H1 (cell line): Measurements from ENCODE around the gene ZNF775. TPM values are rescaled to one million over a fixed set of nuclear protein-coding genes. Genes with fewer than 3 reads are reported as not detected.

ENCODE experiments used
- CTCF ChIA-PET: fragments of 300-600 bp; sonication (Branson Sonifier 250); formaldehyde crosslinking; loops from one replicate; lab custom pipeline; 2021; ENCODE audit not compliant: partially characterized antibody; lab: Charles Lee
- POLR2A ChIA-PET: fragments of 300-600 bp; sonication (Branson Sonifier 250); formaldehyde crosslinking; loops from one replicate; lab custom pipeline; 2021; ENCODE audit warnings: inconsistent platforms; ENCODE audit not compliant: partially characterized antibody; lab: Charles Lee
- DNase-seq, 2 experiments: peaks; one replicate each; pipeline versions ENCODE4 v3.0.0 to v3.0.0-alpha.2; 2010 to 2022; ENCODE audit warnings: low spot score in 2 of 2, low read depth in 1 of 2, mixed read lengths in 1 of 2
- FAIRE-seq: peaks from 2 replicates; lab custom pipeline; 2011; peaks lifted over from hg19 to GRCh38; lab: Jason Lieb, UNC
- H2AFZ ChIP-seq: 2 replicates; pipeline ENCODE4 v1.8.1; 2012; ENCODE audit warnings: low read length, inconsistent platforms
- H2AK5ac ChIP-seq: 2 replicates; pipeline ENCODE4 v1.6.1; 2013; ENCODE audit warnings: low read depth, low read length
- H2BK120ac ChIP-seq: replicated peaks from 2 replicates; pipeline ENCODE3; 2013; ENCODE audit warnings: low read depth, low read length, inconsistent platforms
- H2BK12ac ChIP-seq: 2 replicates; pipeline ENCODE4 v1.6.1; 2013; ENCODE audit warnings: low read depth, low read length
- H2BK15ac ChIP-seq: 2 replicates; pipeline ENCODE4 v1.6.1; 2013; ENCODE audit warnings: low read length
- H2BK20ac ChIP-seq: 2 replicates; pipeline ENCODE4 v1.6.1; 2013; ENCODE audit warnings: low read length
- H2BK5ac ChIP-seq: 2 replicates; pipeline ENCODE4 v1.6.1; 2013; ENCODE audit warnings: low read depth, low read length
- H3K14ac ChIP-seq: 2 replicates; pipeline ENCODE4 v1.6.1; 2013; ENCODE audit warnings: inconsistent platforms; ENCODE audit not compliant: insufficient read length
- H3K18ac ChIP-seq: 2 replicates; pipeline ENCODE4 v1.6.1; 2013; ENCODE audit warnings: low read length; ENCODE audit errors: extremely low read depth
- H3K23ac ChIP-seq: 2 replicates; pipeline ENCODE4 v1.6.1; 2013; ENCODE audit warnings: inconsistent platforms; ENCODE audit not compliant: insufficient read length
- H3K23me2 ChIP-seq: 2 replicates; pipeline ENCODE4 v1.6.1; 2013; ENCODE audit warnings: low read depth, low read length
- H3K27ac ChIP-seq: 2 replicates; pipeline ENCODE4 v1.6.1; 2011; ENCODE audit warnings: low read depth, low read length, inconsistent platforms
- H3K27me3 ChIP-seq, 4 experiments: replicated peaks in 1 of 4; 1 replicate in 1 of 4; 2 replicates in 3 of 4; pipeline versions ENCODE4 v1.6.1 to v1.8.1; 2011 to 2013; ENCODE audit warnings: low read length in 3 of 4, mild to moderate bottlenecking in 3 of 4, inconsistent platforms in 2 of 4, mixed read lengths in 2 of 4, moderate library complexity in 1 of 4; ENCODE audit not compliant: control insufficient read depth in 3 of 4, insufficient read depth in 3 of 4; ENCODE audit errors: extremely low read depth in 1 of 4
- H3K36me3 ChIP-seq, 4 experiments: 2 replicates each; pipeline versions ENCODE4 v1.6.1 to v1.8.1; 2011 to 2013; ENCODE audit warnings: mild to moderate bottlenecking in 4 of 4, low read length in 3 of 4, moderate library complexity in 2 of 4, control low read depth in 1 of 4, inconsistent platforms in 1 of 4; ENCODE audit not compliant: insufficient read depth in 4 of 4, control insufficient read depth in 2 of 4
- H3K4ac ChIP-seq: replicated peaks from 2 replicates; pipeline ENCODE3; 2013; ENCODE audit warnings: low read length, low read depth, mixed read lengths, inconsistent platforms; ENCODE audit not compliant: insufficient read length
- H3K4me1 ChIP-seq, 4 experiments: replicated peaks in 1 of 4; 1 replicate in 1 of 4; 2 replicates in 3 of 4; pipeline versions ENCODE4 v1.6.1 to v1.8.1; 2011 to 2013; ENCODE audit warnings: low read length in 3 of 4, inconsistent platforms in 2 of 4, mixed read lengths in 1 of 4; ENCODE audit not compliant: insufficient read depth in 4 of 4, control insufficient read depth in 3 of 4
- H3K4me2 ChIP-seq, 2 experiments: 2 replicates each; pipeline versions ENCODE4 v1.6.1 to v1.8.1; 2011 to 2013; ENCODE audit warnings: low read depth in 2 of 2, low read length in 2 of 2, control low read depth in 1 of 2, inconsistent platforms in 1 of 2, mild to moderate bottlenecking in 1 of 2; ENCODE audit not compliant: insufficient read depth in 1 of 2
- H3K4me3 ChIP-seq, 4 experiments: fragments of 200-600, 300-600 bp in 1 of 4; sonication (generic), shearing (Covaris generic), sonication (Bioruptor Twin) in 1 of 4; 2 replicates each; pipeline versions ENCODE4 v1.5.1 to v1.8.1; 2011 to 2016; ENCODE audit warnings: low read length in 4 of 4, low read depth in 3 of 4, control low read depth in 2 of 4, inconsistent platforms in 2 of 4, mild to moderate bottlenecking in 2 of 4, mixed read lengths in 1 of 4, moderate library complexity in 1 of 4; ENCODE audit not compliant: insufficient read depth in 2 of 4; ENCODE audit errors: extremely low read depth in 1 of 4
- H3K56ac ChIP-seq: replicated peaks from 2 replicates; pipeline ENCODE3; 2013; ENCODE audit warnings: low read depth, mild to moderate bottlenecking, mixed read lengths, low read length, inconsistent platforms; ENCODE audit not compliant: insufficient read length
- H3K79me1 ChIP-seq: 2 replicates; pipeline ENCODE4 v1.6.1; 2013; ENCODE audit warnings: low read depth, low read length, control low read depth
- H3K79me2 ChIP-seq, 2 experiments: 2 replicates each; pipeline versions ENCODE4 v1.6.1 to v1.8.1; 2012 to 2013; ENCODE audit warnings: low read length in 2 of 2, mild to moderate bottlenecking in 2 of 2, inconsistent platforms in 1 of 2; ENCODE audit not compliant: insufficient read depth in 2 of 2, control insufficient read depth in 1 of 2
- H3K9ac ChIP-seq, 4 experiments: replicated peaks in 1 of 4; 1 replicate in 1 of 4; 2 replicates in 3 of 4; pipeline versions ENCODE4 v1.6.1 to v1.8.1; 2011 to 2013; ENCODE audit warnings: low read depth in 3 of 4, low read length in 3 of 4, control low read depth in 2 of 4, mild to moderate bottlenecking in 2 of 4, moderate library complexity in 2 of 4, inconsistent platforms in 1 of 4; ENCODE audit errors: extremely low read depth in 1 of 4
- H3K9me3 ChIP-seq, 2 experiments: 2 replicates each; pipeline versions ENCODE4 v1.6.1 to v1.8.1; 2012 to 2013; ENCODE audit warnings: mild to moderate bottlenecking in 2 of 2, moderate library complexity in 2 of 2, control low read depth in 1 of 2, inconsistent platforms in 1 of 2, low read depth in 1 of 2, low read length in 1 of 2, mixed read lengths in 1 of 2; ENCODE audit not compliant: insufficient read depth in 2 of 2
- H4K20me1 ChIP-seq, 2 experiments: replicated peaks in 1 of 2; 2 replicates each; pipeline versions ENCODE3 to v1.8.1; 2011 to 2013; ENCODE audit warnings: inconsistent platforms in 2 of 2, low read length in 2 of 2, mild to moderate bottlenecking in 1 of 2; ENCODE audit not compliant: insufficient read depth in 2 of 2, control insufficient read depth in 1 of 2
- H4K5ac ChIP-seq: 2 replicates; pipeline ENCODE4 v1.6.1; 2013; ENCODE audit warnings: low read length, low read depth, mixed read lengths, inconsistent platforms; ENCODE audit not compliant: insufficient read length
- H4K8ac ChIP-seq: 2 replicates; pipeline ENCODE4 v1.8.0; 2013; ENCODE audit warnings: mild to moderate bottlenecking, moderate library complexity, low read length, inconsistent platforms; ENCODE audit not compliant: insufficient read depth; ENCODE audit errors: extremely low read depth
- H4K91ac ChIP-seq: replicated peaks from 2 replicates; pipeline ENCODE3; 2013; ENCODE audit warnings: low read length, mixed read lengths, inconsistent platforms; ENCODE audit not compliant: insufficient read length
- BACH1 ChIP-seq: IDR thresholded peaks from 2 replicates; pipeline ENCODE4 v1.6.1; 2012; ENCODE audit warnings: low read length, improper control_type of control experiment
- BCL11A ChIP-seq, 2 experiments: IDR thresholded peaks; one replicate each; pipeline ENCODE4 v1.6.1; 2011; ENCODE audit warnings: low read depth in 2 of 2, low read length in 2 of 2, mild to moderate bottlenecking in 2 of 2
- CBX8 ChIP-seq: fragments of 300-800, 300-1000 bp; sonication (generic); IDR thresholded peaks from 2 replicates; pipeline ENCODE4 v1.7.1; 2016; ENCODE audit warnings: low read depth, low read length, borderline replicate concordance
- CHD1 ChIP-seq: IDR thresholded peaks from 2 replicates; pipeline ENCODE4 v1.6.1; 2012; ENCODE audit warnings: low read depth, low read length, improper control_type of control experiment
- CREB1 ChIP-seq: IDR thresholded peaks from 2 replicates; pipeline ENCODE4 v1.6.1; 2012; ENCODE audit warnings: inconsistent platforms
- E2F6 ChIP-seq: IDR thresholded peaks from 2 replicates; pipeline ENCODE4 v1.6.1; 2012; ENCODE audit warnings: inconsistent platforms
- MAFK ChIP-seq: IDR thresholded peaks from 2 replicates; pipeline ENCODE4 v1.6.1; 2012; ENCODE audit warnings: low read depth, mild to moderate bottlenecking, improper control_type of control experiment, low read length
- POLR2AphosphoS5 ChIP-seq: IDR thresholded peaks from 2 replicates; pipeline ENCODE4 v1.6.1; 2011; ENCODE audit warnings: low read depth, low read length
- SIRT6 ChIP-seq: IDR thresholded peaks from one replicate; pipeline ENCODE4 v1.7.1; 2012; ENCODE audit warnings: low read length, inconsistent platforms
- TEAD4 ChIP-seq: IDR thresholded peaks from 2 replicates; pipeline ENCODE4 v1.6.1; 2012; ENCODE audit warnings: low read depth, low read length, inconsistent platforms, mixed read lengths
- ZNF274 ChIP-seq: IDR thresholded peaks from 2 replicates; pipeline ENCODE4 v1.7.0; 2012; ENCODE audit warnings: low read length, borderline replicate concordance; ENCODE audit errors: extremely low read depth
- WGBS, 2 experiments: shearing (Covaris generic) in 1 of 2; methylation state at CpG; one replicate each; pipeline versions ENCODE4 v1.1.6 to v1.1.7; 2013 to 2015; ENCODE audit warnings: low lambda C conversion rate in 2 of 2, mixed read lengths in 2 of 2, inconsistent platforms in 1 of 2, low coverage in 1 of 2, missing lambda C conversion rate in 1 of 2; ENCODE audit not compliant: insufficient replicate concordance in 2 of 2, insufficient coverage in 1 of 2, insufficient read length in 1 of 2; ENCODE audit errors: extremely low coverage in 1 of 2, missing lambda C conversion rate in 1 of 2; 5-methylcytosine and 5-hydroxymethylcytosine counted together
- polyA plus RNA-seq, 7 experiments: library from polyadenylated mRNA; depleted of rRNA in 3 of 7; stranded (reverse) in 5 of 7; unstranded in 2 of 7; fragments of >200 nt in 5 of 7; fragments of 200-250 nt in 2 of 7; gene quantifications; 1 replicate in 5 of 7; 2 replicates in 1 of 7; 4 replicates in 1 of 7; pipeline versions ENCODE4 v1.2.1 to v1.2.3, GENCODE V29; 2011 to 2013; ENCODE audit warnings: missing spikeins in 2 of 7, mixed read lengths in 2 of 7
- total RNA-seq: library from RNA; stranded (reverse); fragmentation: NEBNext Ultra II Directional; extraction: Animal tissue kit (Norgen Biotek cat#: 25700); gene quantifications from 2 replicates; pipeline ENCODE4 v1.2.1, GENCODE V29; 2021

Gene ZNF775
- total and polyA plus RNA-seq, 2 of the 8 experiments (the other 6 are each of a cell fraction or from before 2014, with no cell fraction given) = 13.6 to 21.5 TPM

GRCh38 chr7:150430465-150431085 lies 51.4 kb downstream of the ZNF775 start:
- Histone ChIP-seq H2BK12ac (no peak overlapping the region; the same call in 1 of the 2 replicates), H3K27ac (no peak overlapping the region), H2AFZ (no peak overlapping the region), H3K4ac (no peak overlapping the region), H3K79me1 (no peaks in the 10 kb centered on the region; the same call in 1 of the 2 replicates), H2BK20ac (no peak overlapping the region), H3K79me2 (no peaks in the 10 kb centered on the region), H4K5ac (no peak overlapping the region), H3K36me3 (no peaks in the 10 kb centered on the region; a peak in 1 of 8 replicates), H3K4me3 (no peak overlapping the region), H3K23ac (no peak overlapping the region), H3K18ac (no peak overlapping the region), H4K20me1 (no peaks in the 10 kb centered on the region), H4K91ac (no peak overlapping the region), H2BK5ac (no peak overlapping the region), H3K27me3 (peaks cover 0 to 3% (median 0%) of the 10 kb centered on the region in 4 experiments; a peak in 1 of 7 replicates), H3K4me2 (no peak overlapping the region), H3K9me3 (0 out of 4 replicates have a peak, but pooled peaks cover 0 to 2% of the 10 kb centered on the region in 2 experiments), H2AK5ac (no peak overlapping the region), H2BK120ac (no peak overlapping the region), H3K23me2 (no peaks in the 10 kb centered on the region; the same call in 1 of the 2 replicates), H3K56ac (no peak overlapping the region), H3K4me1 (peaks cover 7 to 18% (median 13%) of the 10 kb centered on the region in 4 experiments), H3K14ac (no peak overlapping the region), H4K8ac (no peak overlapping the region), H3K9ac (no peak overlapping the region), H2BK15ac (no peak overlapping the region)
- WGBS, 2 experiments = 94% methylated on average over 14 of the region's 14 CpGs; no CpG with 5 or more reads in 1 of the 2 experiments
- ChIA-PET POLR2A (interaction anchor here (0.9 to 1.2 kb wide), 3 partner anchors 12 to 101 kb away, joined by 3 to 5 read pairs (median 4); no protein-coding TSS in a partner anchor), CTCF (interaction anchor here (0.9 to 1.3 kb wide), 3 partner anchors 13 to 73 kb away, joined by 3 to 4 read pairs (median 3); no protein-coding TSS in a partner anchor)
- DNase-seq = peak in 1 of 2 experiments; percentile 22
- FAIRE-seq = no peak
- TF ChIP-seq TEAD4 (no peak), ZNF274 (no peak), POLR2AphosphoS5 (no peak), SIRT6 (no peak), CBX8 (no peak), BACH1 (no peak), CREB1 (no peak), BCL11A (IDR thresholded peaks at IDR 0.05; ENCODE audit: low read depth in 2 of 2, low read length in 2 of 2) (no peak), MAFK (no peak), CHD1 (no peak), E2F6 (no peak)
